H9 (cell line): Measurements from ENCODE around the gene ABCA12. TPM values are rescaled to one million over a fixed set of nuclear protein-coding genes. Genes with fewer than 3 reads are reported as not detected.

Source experiments
- DNase-seq: peaks from one replicate; pipeline ENCODE4 v3.0.0-alpha.2; 2017
- H2AFZ ChIP-seq: one replicate; pipeline ENCODE4 v1.6.1; 2013; ENCODE audit warnings: mild to moderate bottlenecking, low read length, control low read depth, moderate library complexity
- H2AK5ac ChIP-seq: 2 replicates; pipeline ENCODE4 v1.6.1; 2013; ENCODE audit warnings: low read length, control low read depth, mixed read lengths; ENCODE audit not compliant: insufficient read length
- H2BK120ac ChIP-seq: one replicate; pipeline ENCODE4 v1.6.1; 2013; ENCODE audit warnings: low read depth, mild to moderate bottlenecking, low read length, control low read depth, inconsistent platforms; ENCODE audit not compliant: poor library complexity, severe bottlenecking
- H2BK12ac ChIP-seq: 2 replicates; pipeline ENCODE4 v1.6.1; 2013; ENCODE audit warnings: low read length, control low read depth, mixed read lengths, low read depth; ENCODE audit not compliant: insufficient read length
- H2BK15ac ChIP-seq: 2 replicates; pipeline ENCODE4 v1.6.1; 2013; ENCODE audit warnings: low read depth, low read length, control low read depth
- H2BK20ac ChIP-seq: one replicate; pipeline ENCODE4 v1.6.1; 2013; ENCODE audit warnings: low read depth, mild to moderate bottlenecking, low read length, control low read depth, inconsistent platforms; ENCODE audit not compliant: poor library complexity, severe bottlenecking
- H2BK5ac ChIP-seq: 2 replicates; pipeline ENCODE4 v1.6.1; 2013; ENCODE audit warnings: low read length, control low read depth, mixed read lengths; ENCODE audit not compliant: insufficient read length
- H3K14ac ChIP-seq: 2 replicates; pipeline ENCODE4 v1.6.1; 2013; ENCODE audit warnings: low read length, control low read depth; ENCODE audit not compliant: insufficient read depth
- H3K18ac ChIP-seq: 2 replicates; pipeline ENCODE4 v1.6.1; 2013; ENCODE audit warnings: low read depth, mild to moderate bottlenecking, mixed read lengths, low read length, control low read depth; ENCODE audit not compliant: insufficient read length
- H3K23ac ChIP-seq: 2 replicates; pipeline ENCODE4 v1.6.1; 2013; ENCODE audit warnings: low read length, control low read depth, mixed read lengths, low read depth; ENCODE audit not compliant: insufficient read length
- H3K23me2 ChIP-seq: 2 replicates; pipeline ENCODE4 v1.6.1; 2013; ENCODE audit warnings: low read depth, mild to moderate bottlenecking, mixed read lengths, low read length, control low read depth; ENCODE audit not compliant: insufficient read length, poor library complexity, severe bottlenecking
- H3K27ac ChIP-seq: 2 replicates; pipeline ENCODE4 v1.5.1; 2013; ENCODE audit warnings: low read length, control low read depth, mixed read lengths, low read depth; ENCODE audit not compliant: insufficient read length
- H3K27me3 ChIP-seq: 2 replicates; pipeline ENCODE4 v1.6.1; 2013; ENCODE audit warnings: low read length, control low read depth, inconsistent platforms; ENCODE audit not compliant: insufficient read depth
- H3K4ac ChIP-seq: 2 replicates; pipeline ENCODE4 v1.6.1; 2013; ENCODE audit warnings: low read depth, mild to moderate bottlenecking, control low read depth, inconsistent platforms, low read length, moderate library complexity
- H3K4me1 ChIP-seq: 2 replicates; pipeline ENCODE4 v1.6.1; 2013; ENCODE audit warnings: low read length, control low read depth, inconsistent platforms; ENCODE audit not compliant: insufficient read depth
- H3K4me2 ChIP-seq: 2 replicates; pipeline ENCODE4 v1.6.1; 2013; ENCODE audit warnings: low read length, control low read depth, mixed read lengths; ENCODE audit not compliant: insufficient read length, insufficient read depth
- H3K56ac ChIP-seq: 2 replicates; pipeline ENCODE4 v1.6.1; 2013; ENCODE audit warnings: low read depth, mild to moderate bottlenecking, mixed read lengths, low read length, control low read depth; ENCODE audit not compliant: insufficient read length
- H3K79me1 ChIP-seq: 2 replicates; pipeline ENCODE4 v1.6.1; 2013; ENCODE audit warnings: low read depth, mild to moderate bottlenecking, moderate library complexity, low read length, control low read depth, inconsistent platforms; ENCODE audit not compliant: insufficient read depth, poor library complexity, severe bottlenecking
- H3K79me2 ChIP-seq: 2 replicates; pipeline ENCODE4 v1.6.1; 2013; ENCODE audit warnings: low read length, control low read depth, inconsistent platforms; ENCODE audit not compliant: insufficient read depth
- H3K9ac ChIP-seq: 2 replicates; pipeline ENCODE4 v1.6.1; 2013; ENCODE audit warnings: low read length, control low read depth, mixed read lengths; ENCODE audit not compliant: insufficient read length; ENCODE audit errors: extremely low read depth
- H3K9me3 ChIP-seq: one replicate; pipeline ENCODE4 v1.6.1; 2013; ENCODE audit warnings: low read depth, low read length, inconsistent platforms; ENCODE audit not compliant: control insufficient read depth
- H3T11ph ChIP-seq: one replicate; pipeline ENCODE4 v1.6.1; 2013; ENCODE audit warnings: mild to moderate bottlenecking, low read length, control low read depth, inconsistent platforms
- H4K20me1 ChIP-seq: one replicate; pipeline ENCODE4 v1.6.1; 2013; ENCODE audit not compliant: control insufficient read depth, insufficient read length, insufficient read depth
- H4K5ac ChIP-seq: 2 replicates; pipeline ENCODE4 v1.6.1; 2013; ENCODE audit warnings: low read depth, mild to moderate bottlenecking, mixed read lengths, low read length, control low read depth; ENCODE audit not compliant: insufficient read length
- H4K8ac ChIP-seq: replicated peaks from 2 replicates; pipeline ENCODE4 v1.6.1; 2013; ENCODE audit warnings: low read length, control low read depth, mixed read lengths, low read depth; ENCODE audit not compliant: insufficient read length
- H4K91ac ChIP-seq: 2 replicates; pipeline ENCODE4 v1.6.1; 2013; ENCODE audit warnings: low read depth, mild to moderate bottlenecking, moderate library complexity, mixed read lengths, low read length, control low read depth; ENCODE audit not compliant: insufficient read length
- H3K27ac Mint-ChIP-seq, 3 experiments: 2 replicates in 2 of 3; 3 replicates in 1 of 3; pipeline ENCODE4 v1.8.0; 2020 to 2021; ENCODE audit warnings: mixed read lengths in 3 of 3, mild to moderate bottlenecking in 1 of 3, moderate library complexity in 1 of 3
- H3K27me3 Mint-ChIP-seq: 2 replicates; pipeline ENCODE4 v1.8.0; 2021; ENCODE audit warnings: low read depth, mild to moderate bottlenecking, moderate library complexity, mixed read lengths
- H3K36me3 Mint-ChIP-seq, 3 experiments: 2 replicates in 2 of 3; 3 replicates in 1 of 3; pipeline ENCODE4 v1.8.0; 2020 to 2021; ENCODE audit warnings: low read depth in 3 of 3, mixed read lengths in 3 of 3; ENCODE audit not compliant: insufficient read depth in 1 of 3
- H3K4me1 Mint-ChIP-seq, 2 experiments: 2 replicates each; pipeline ENCODE4 v1.8.0; 2020; ENCODE audit warnings: mixed read lengths in 2 of 2
- H3K4me3 Mint-ChIP-seq, 2 experiments: 2 replicates in 1 of 2; 3 replicates in 1 of 2; pipeline ENCODE4 v1.8.0; 2020 to 2021; ENCODE audit warnings: mild to moderate bottlenecking in 2 of 2, mixed read lengths in 2 of 2, moderate library complexity in 1 of 2
- H3K9me3 Mint-ChIP-seq, 2 experiments: 2 replicates in 1 of 2; 3 replicates in 1 of 2; pipeline ENCODE4 v1.8.0; 2020; ENCODE audit warnings: mild to moderate bottlenecking in 2 of 2, mixed read lengths in 2 of 2, moderate library complexity in 1 of 2
- CTCF ChIP-seq: fragments of 200-600 bp; sonication (generic); conservative IDR thresholded peaks from 3 replicates; pipeline ENCODE4 v1.8.0; 2021; ENCODE audit warnings: antibody characterized with exemption, mild to moderate bottlenecking
- WGBS: extraction: QIAGEN DNeasy Blood & Tissue Kit; methylation state at CpG from one replicate; pipeline ENCODE4 v1.1.7; 2013; ENCODE audit warnings: missing lambda C conversion rate, low lambda C conversion rate, mixed read lengths; ENCODE audit not compliant: insufficient read length; ENCODE audit errors: extremely low coverage; 5-methylcytosine and 5-hydroxymethylcytosine counted together
- total RNA-seq: library from RNA; stranded (reverse); gene quantifications from 2 replicates; pipeline ENCODE4 v1.2.1, GENCODE V29; 2021

ABCA12 gene
- total RNA-seq, 1 experiment from 2014 or later = not detected

GRCh38 chr2:214966420-214966819 is 172.0 kb downstream of the ABCA12 start:
- no peak overlapping the region for H4K8ac ChIP-seq
- DNase-seq = no peak
- no peak overlapping the region for H3K23ac ChIP-seq
- H4K20me1 ChIP-seq = no peaks in the 10 kb centered on the region
- Mint-ChIP-seq H3K4me3 (no peak overlapping the region), H3K36me3 (peaks cover 0 to 5% (median 3%) of the 10 kb centered on the region in 3 experiments; a peak in 2 of 7 replicates), H3K4me1 (no peaks in the 10 kb centered on the region), H3K9me3 (peaks cover 3 to 18% of the 10 kb centered on the region in 2 experiments; a peak in 4 of 5 replicates), H3K27ac (no peak overlapping the region), H3K27me3 (no peaks in the 10 kb centered on the region)
- no peak overlapping the region for H3K56ac ChIP-seq
- H2AK5ac ChIP-seq = no peak overlapping the region
- no peak overlapping the region for H2BK12ac ChIP-seq
- H2BK15ac ChIP-seq = no peak overlapping the region
- no peak for TF ChIP-seq CTCF
- H3K14ac ChIP-seq = no peak overlapping the region
- whole genome bisulfite sequencing = no CpG with 5 or more reads among the region's 5 CpGs
- no peaks in the 10 kb centered on the region for H3K4me1 ChIP-seq
- no peak overlapping the region for H3T11ph ChIP-seq
- H2BK5ac ChIP-seq = no peak overlapping the region
- H3K79me1 ChIP-seq = no peaks in the 10 kb centered on the region
- H4K91ac ChIP-seq = no peak overlapping the region
- H3K4me2 ChIP-seq = no peak overlapping the region
- H3K9ac ChIP-seq = no peak overlapping the region
- H3K18ac ChIP-seq = no peak overlapping the region
- no peak overlapping the region for H4K5ac ChIP-seq
- no peaks in the 10 kb centered on the region for H3K27me3 ChIP-seq
- no peak overlapping the region for H2BK20ac ChIP-seq
- no peaks in the 10 kb centered on the region for H3K9me3 ChIP-seq
- H2AFZ ChIP-seq = no peak overlapping the region
- H3K79me2 ChIP-seq = no peaks in the 10 kb centered on the region
- H3K4ac ChIP-seq = no peak overlapping the region
- no peaks in the 10 kb centered on the region for H3K23me2 ChIP-seq
- no peak overlapping the region for H2BK120ac ChIP-seq
- H3K27ac ChIP-seq = no peak overlapping the region
